Measurements from ENCODE around the gene ULK2. TPM values are rescaled to one million over a fixed set of nuclear protein-coding genes. Genes with fewer than 3 reads are reported as not detected.
A peak's percentile ranks its signal among the peaks of the same experiment; 100 is the strongest.

ULK2 gene
- total RNA-seq, 1 donor from 2014 or later: 26.8 TPM

DNA sequence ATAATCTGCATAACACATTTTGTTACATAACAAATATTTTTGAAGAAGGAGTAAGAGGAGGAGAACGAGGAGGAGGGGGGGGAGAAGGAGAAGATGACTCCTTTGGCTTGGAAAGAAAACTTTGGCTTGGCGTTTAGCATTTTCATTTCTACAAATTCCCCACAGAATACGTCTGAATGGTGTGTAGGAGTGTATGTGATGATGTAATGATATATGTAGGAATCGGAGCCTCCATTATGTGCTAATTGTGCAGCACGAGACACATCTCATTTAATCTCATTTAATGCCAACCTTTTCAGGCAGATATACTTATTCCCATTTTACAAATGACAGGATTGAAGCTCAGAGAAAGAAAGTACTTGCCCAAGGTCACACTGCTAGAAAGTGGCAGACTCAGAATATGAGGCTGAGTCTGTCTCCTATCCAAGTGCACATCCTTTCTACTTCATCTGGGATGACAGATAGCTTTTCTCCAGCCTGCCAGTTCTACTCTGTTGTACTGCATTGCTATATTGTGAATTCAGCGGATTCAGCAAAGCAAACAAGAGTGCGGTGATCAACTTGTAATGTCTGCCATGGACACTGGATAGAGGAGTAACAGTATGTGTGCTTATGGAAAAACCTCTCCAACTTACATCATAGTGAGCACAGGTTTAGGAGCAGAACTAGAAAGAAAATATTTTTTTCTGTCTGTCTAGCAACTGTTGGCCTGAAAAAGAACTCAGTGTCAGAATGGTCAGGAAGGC, 140.9 kb downstream of the ULK2 start:
- DNase-seq: peak; percentile 25

DNA sequence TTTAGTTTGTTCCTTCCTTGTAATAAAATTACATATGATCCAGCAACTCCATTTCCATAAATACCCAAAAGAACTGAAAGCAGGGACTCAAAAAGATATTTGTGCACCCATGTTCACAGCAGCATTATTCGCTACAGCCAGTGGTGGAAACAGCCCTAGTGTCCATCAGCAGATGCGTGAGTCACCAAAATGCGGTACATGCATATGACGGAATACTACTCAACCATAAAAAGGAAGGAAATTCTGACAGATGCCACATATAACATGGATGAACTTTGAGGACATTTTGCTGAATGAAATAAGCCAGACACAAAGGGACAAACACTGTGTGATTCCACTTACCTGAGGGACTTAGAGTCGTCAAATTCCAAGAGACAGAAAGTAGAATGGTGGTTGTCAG, 142.2 kb downstream of the ULK2 start:
- DNase-seq: no peak

DNA sequence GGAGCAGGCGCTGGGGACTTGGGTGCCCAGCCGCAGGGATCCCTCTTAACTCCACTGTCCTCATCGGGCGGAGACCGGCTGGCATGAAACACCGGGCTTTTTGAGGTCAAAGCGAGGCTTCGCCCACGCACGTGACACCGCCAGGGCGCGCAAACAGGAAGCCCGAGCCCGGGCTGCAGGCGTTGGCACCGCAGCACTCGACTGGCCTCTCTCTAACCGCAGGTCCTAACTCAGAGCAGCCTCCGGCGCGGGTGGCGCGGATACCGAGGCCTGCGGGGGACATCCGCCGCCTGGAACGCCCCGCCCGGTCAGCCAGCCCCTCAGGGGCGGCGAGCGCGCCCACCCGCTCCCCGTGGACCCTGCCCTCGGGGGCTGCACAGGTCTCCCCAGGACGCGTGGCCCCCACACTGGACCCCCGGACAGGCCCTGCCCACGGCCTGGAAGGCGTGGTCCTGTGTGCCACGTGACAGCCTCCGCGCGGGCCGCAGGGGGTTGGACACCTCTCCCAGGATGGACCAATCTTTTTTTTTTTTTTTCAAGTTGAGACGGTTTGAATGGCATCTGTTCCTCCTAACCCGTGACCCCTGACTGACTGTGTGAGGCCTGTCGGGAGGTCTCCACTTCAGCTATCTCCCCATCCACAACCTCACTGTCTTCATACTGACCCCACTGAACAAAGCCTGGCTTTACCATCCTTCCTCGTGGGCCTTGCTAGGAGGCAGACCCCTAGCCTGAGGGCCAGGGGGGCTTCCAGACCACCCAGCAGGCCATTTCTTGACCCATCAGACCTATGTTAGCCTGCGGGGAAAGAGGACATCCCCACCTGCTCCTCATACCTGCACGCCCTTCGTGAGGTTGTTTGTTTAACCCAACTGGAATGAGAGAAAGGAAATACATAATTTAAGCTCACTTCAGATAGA, 143.0 kb downstream of the ULK2 start:
- DNase-seq: no peak

DNA sequence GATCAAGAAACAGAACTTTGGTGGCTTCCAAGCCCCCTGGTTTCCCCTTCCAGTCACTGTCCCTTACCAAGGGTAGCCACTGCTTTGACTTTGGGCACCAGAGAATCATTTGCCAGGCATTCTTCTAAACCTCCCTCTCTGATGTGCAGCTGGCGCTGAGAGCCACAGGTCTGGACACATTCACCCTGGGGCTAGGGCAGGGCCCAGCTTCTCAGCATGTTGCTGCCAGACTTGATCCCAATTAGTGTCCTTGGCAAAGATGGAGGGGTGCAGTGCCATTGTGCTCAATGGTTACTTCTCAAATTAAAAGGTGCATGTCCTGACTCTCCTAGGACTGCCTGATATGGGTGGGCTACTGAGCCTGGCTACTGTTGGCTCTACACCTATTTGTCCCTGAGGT, 143.8 kb downstream of the ULK2 start:
- DNase-seq: no peak

Small RNA genes lying within 50 kb of the gene (small RNA-seq; reads per million reads assigned to genes)
- not detected for gene AC015726.2 (ENCODE audit: low replicate concordance)

Other genes starting within 250 kb of the ULK2 start
- 141 TPM for gene ALDH3A2, start 219.2 kb downstream of the ULK2 start, total RNA-seq
- gene SLC47A2, start 151.4 kb downstream of the ULK2 start, total RNA-seq: 0.39 TPM
- 2.0 TPM for gene ALDH3A1, start 119.6 kb downstream of the ULK2 start, total RNA-seq
- gene AKAP10, start 109.9 kb upstream of the ULK2 start, total RNA-seq: 29.2 TPM
- gene SPECC1, start 141.4 kb upstream of the ULK2 start, total RNA-seq: 21.3 TPM

Measured in skin of body (tissue), 3 donors.